Activated CD4-positive, alpha-beta T cell treated with anti-CD3 and anti-CD28 coated beads, Interleukin-2, amount 50 U/mL, for 24 hours (primary cell): ENCODE results near the gene C3orf85.

Experiments used
- DNase-seq, 2 donors: peaks; one replicate each; pipeline ENCODE4 v3.0.0-alpha.2; 2020; ENCODE audit warnings: low read depth in 1 of 2, low spot score in 1 of 2

C3orf85 gene

DNA sequence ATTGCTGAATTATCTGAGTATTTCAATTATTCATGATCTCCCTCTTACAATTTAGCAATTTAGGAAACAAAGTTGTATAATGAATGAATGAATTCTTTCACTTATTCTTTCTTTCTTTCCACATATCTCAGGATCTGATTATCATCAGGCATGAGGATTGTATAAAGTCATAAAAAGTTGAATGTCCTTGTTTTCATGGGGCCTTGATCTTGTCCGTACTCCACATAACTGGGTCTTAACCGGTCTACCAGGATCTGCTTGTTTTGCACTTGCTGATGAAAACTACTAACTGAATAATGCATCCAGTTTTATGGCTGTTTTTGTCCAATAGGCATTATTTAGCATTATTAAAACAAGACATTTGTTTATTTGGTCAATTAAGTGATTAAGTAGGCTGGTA lies 12.6 kb downstream of the C3orf85 start:
- DNase-seq: no peak

DNA sequence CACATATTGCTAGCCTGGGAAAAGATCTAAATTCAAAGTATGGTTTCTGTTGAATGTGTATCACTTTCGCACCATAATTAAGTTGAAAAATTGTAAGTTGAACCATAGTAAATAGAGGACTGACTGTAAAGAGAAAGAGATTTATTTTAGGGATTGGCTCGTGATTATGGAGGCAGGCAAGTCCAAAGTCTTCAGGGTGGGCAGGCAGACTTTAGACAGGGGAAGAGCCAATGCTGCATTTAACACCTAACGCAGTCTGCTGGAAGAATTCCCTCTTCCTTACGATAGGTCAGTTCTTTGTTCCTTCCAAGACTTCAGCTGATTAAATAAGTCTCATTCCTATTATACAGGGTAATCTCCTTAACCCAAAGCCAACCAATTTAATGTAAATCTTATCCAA lies 15.8 kb downstream of the C3orf85 start:
- DNase-seq: no peak

DNA sequence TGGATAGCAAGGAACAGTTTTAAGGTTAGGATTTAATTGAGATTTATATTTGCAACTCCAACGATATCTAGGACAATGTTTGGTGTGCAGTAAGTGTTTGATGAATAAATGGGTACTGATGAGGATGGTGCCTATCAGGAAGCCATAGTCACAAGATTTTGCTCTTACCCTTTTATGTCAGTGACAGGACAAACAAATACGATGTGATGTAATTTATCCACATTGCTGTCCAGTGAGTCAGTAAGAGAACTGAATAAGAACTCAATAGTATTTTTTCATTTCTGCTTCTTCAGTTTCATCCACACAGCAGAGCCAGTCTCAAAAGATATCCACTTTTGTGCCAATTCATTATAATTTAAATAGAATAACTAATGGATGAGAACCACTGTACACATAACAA lies 18.5 kb downstream of the C3orf85 start:
- no peak for DNase-seq

DNA sequence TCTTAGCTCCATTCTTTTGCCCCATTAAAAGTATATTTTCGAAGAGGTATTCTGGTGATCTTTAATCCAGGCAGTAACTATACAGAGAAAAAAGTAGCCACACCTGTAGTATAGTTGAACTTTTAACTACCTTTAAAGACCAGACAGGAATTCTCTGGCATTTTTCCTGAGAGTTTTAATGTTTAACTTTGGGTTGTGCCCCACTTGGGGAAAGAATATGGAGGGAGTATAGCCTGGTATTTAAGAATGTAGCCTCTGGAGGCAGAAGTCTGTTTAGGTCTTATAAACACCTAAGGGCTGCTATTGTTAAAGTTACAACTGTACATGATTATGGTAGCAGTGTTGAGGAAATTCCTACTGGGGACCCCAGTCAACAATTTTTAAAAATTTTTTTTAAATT lies 19.3 kb downstream of the C3orf85 start:
- DNase-seq: no peak

DNA sequence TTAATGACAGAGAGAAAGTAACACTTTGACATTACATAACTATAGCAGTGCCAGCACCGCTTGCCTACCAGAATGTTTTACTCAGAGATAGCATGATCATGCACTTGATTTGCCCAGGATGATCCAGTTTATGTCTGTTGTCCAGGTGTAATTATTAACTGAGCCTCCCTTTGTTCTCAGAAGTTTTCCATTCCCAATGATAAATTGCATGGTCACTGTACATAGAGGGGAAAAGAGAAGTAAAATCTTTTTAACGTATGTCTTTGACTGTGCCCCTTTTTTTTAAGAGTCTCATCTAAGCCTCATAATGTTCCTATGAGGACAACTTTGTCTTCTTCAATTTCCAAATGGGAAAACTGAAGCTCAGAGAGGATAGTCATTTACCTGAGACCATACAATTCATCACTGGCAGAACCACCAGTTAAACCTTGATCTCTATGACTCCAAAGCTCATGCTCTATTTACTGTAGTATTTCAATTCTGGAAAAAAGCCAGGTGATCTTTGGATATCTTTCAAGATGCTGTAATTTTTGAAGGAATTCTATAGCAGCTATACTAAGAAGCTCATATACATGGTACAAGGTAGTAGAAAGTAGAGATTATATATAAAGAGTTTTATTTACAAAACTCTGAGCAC lies 25.1 kb downstream of the C3orf85 start:
- DNase-seq: no peak

DNA sequence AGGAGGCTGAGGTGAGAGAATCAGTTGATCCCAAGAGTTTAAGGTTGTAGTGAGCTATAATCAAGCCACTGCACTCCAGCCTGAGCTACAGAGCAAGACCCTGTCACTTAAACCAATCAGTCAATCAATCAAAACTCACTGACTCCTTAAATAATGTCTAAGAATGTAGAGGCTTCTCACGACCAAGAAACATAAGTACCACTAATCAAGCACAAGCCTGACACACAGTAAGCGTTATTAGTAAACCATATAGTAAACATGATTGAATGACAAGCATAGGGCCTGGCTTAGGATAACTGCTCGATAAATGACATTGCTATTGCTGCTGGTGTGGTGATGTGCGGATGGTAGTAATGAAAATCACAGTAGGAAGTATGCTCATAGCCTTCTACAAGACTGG lies 29.4 kb downstream of the C3orf85 start:
- no peak for DNase-seq

DNA sequence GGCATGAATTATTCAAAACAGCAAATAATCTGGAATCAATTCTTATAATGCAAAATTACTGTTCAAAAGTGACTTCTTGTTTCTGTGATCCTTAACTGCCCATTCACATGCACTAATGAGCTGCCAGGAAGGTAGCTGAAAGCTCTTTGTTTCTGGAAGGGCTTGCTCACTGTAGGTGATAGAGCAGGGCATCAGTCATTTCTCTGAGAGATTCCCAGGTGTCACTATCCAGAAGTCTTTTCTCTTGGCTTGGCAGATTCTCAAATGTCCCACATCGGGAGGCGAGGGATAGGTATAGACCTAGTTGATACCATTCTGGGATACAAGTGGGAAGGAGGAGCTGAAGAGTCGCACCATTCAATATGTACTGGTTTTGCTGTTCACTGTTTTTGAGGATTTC lies 35.0 kb downstream of the C3orf85 start:
- DNase-seq: no peak

DNA sequence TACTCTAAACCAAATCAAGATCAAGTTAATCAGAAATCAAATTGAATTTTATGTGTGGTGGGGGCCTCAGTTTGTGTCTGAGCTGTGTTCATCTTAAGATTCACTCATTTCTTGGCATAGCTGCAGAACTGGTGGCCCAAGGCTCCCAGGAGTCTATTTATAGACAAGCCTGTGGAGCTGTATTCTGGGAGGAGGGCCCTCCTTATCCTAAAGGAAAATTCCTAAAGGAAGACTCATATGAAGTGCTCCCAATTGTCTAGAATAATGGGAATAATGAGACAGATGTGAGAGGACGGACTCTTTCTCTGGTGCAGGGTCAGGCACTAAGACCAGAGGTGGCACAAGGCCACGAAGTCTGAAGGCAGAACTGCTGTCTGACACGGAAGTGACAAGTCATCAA lies 38.9 kb downstream of the C3orf85 start:
- DNase-seq: no peak

DNA sequence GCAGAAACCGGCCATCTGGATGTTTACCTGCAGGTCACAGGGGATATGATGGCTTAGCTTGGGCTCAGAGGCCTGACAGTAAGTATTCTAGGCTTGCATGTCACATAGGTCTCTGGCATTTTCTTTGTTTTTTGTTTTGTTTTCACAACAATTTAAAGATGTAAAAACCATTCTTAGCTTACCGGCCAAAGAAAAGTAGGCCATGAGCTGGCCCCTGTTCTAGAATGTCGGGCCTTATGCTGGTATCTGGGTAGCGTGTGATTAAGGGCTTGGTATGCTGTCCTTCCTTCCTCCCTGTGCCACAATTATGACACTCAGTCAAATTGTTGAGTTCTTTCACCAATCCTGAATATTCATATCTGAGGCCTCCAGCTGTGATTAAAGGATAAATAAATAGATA lies 40.2 kb downstream of the C3orf85 start:
- no peak for DNase-seq

DNA sequence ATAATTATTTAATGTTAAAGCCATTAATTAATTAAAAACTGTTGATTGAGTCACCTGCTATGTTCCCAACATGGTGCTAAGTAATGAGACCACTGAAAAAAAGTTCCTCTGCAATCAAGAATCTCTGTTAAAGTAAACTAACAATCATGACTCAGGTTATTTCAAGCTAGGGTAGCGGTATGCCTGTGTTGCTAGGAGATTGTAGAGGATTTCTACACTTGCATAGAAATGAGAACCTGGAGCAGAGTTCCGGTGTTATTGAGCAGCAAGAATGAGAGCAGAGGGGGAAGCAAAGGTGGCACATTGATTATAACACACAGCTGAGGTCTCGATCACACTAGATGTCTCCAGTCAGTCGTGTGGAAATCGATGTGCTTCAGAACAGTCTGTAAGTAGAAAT lies 41.4 kb downstream of the C3orf85 start:
- no peak for DNase-seq

DNA sequence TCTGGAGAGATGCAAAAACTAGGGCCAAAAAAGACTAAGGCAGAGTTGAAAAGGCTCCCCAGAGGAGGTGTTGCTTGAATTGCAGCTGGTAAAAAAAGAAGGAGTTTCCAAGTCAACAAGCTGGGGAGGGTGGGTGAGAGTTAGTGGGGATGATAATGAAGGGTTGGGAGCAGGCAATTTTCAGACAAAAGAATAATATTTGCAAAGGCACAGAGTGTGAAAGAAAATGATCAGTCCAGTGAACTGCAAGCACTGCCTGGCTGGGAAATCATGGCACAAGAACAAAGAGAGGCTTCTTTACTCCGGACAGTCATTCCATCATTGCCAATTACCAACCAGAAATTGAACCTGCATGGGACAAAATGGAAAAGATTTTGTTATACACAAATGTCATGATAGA lies 42.2 kb downstream of the C3orf85 start:
- DNase-seq: no peak

DNA sequence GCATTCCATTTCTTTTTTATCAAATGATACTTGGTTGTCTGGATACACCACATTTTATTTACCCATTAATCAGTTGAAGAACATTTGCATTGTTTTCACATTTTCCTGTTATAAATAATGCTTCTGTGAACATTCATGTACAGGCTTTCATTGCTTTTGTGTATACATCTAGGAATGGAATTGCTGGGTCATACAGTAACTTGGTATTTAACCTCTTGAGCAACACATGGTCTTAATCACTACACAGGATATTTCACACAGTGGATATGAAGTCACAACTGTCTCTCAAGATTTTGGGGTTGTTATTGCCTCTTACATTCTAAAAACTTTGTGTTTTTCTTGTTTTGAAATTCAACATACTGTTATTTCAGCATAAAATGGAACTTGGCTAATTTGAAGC lies 48.2 kb downstream of the C3orf85 start:
- no peak for DNase-seq

DNA sequence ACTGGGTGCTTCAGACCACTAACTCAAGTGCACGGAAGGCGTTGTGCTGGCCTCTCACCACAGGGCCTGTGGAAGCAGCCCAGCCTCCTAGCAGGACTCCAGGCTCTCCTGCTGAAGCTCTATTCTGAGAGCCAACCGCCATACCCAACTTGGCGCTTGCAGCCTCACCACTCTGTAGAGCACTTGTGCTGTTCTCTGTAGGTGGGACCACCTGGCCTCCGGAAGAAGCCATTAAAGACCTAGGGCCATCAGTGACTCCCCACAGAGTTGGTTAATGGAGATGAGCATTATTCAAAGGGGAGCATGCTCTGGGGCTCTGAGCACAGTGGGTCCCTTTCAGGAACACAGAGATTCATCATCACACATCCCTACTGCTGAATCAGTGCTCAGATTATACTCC lies 50.9 kb downstream of the C3orf85 start:
- DNase-seq: no peak

DNA sequence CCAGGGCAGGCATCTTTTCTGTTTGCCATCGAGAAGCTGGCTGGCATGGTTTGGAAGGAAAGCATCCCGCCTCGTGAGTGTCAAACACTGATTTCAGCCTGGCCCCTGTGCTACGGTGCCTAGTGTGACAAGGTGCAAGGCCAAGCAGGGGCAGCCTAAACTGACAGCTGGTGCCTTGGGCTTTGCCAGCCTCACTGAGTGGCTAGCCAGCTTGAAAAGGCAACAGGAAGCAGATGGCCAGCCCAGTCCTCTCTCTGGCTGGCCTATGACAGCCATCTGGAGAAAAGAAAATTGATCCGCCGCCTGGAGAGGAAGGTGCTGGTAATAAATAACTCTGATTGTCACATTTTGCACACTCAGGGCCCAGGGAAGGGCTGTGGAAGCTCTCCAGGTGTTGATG lies 52.2 kb downstream of the C3orf85 start:
- no peak for DNase-seq

DNA sequence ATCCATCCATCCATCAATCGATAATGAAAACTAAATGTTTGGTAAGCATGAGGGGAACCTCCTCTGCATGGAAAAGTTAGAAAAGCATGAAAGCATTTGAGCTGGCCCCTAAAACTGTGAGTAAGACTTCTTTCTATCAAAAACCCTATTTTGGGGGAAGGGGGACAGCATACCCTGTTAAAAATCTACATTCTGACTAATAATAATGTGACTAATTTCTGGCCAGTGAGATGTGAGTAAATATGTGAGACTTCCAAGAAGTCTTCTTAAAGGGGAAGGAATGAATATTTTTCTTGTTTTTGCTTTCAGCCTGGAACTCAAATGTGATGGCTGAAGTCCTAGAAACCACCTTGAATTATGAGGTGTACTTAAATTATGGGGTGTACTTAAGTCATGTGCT lies 54.9 kb downstream of the C3orf85 start:
- DNase-seq: no peak

DNA sequence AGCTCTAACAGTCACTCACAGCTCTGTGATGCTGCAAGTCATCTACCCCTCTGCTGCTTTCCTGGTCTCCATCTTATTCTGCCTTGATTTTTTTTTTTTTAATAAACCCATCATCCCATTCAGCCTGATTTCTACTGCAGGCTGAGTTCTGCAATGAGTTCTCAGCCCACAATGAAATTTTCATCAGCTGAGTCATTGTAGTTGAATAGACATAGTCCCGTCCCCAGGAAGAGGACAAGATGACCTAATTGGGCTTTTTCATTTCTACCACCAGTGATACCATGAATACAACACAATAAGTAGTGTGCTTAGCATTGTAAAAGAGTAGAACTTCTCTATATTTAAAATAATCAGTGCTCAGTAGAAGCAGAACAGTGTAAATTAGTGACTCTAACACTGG lies 59.3 kb downstream of the C3orf85 start:
- no peak for DNase-seq
